H9 (cell line): ENCODE measurements around the gene PPL. TPM values are rescaled to one million over a fixed set of nuclear protein-coding genes. Genes with fewer than 3 reads are reported as not detected.

ENCODE experiments used
- DNase-seq: peaks from one replicate; pipeline ENCODE4 v3.0.0-alpha.2; 2017
- H2AFZ ChIP-seq: one replicate; pipeline ENCODE4 v1.6.1; 2013; ENCODE audit warnings: mild to moderate bottlenecking, low read length, control low read depth, moderate library complexity
- H2AK5ac ChIP-seq: 2 replicates; pipeline ENCODE4 v1.6.1; 2013; ENCODE audit warnings: low read length, control low read depth, mixed read lengths; ENCODE audit not compliant: insufficient read length
- H2BK120ac ChIP-seq: one replicate; pipeline ENCODE4 v1.6.1; 2013; ENCODE audit warnings: low read depth, mild to moderate bottlenecking, low read length, control low read depth, inconsistent platforms; ENCODE audit not compliant: poor library complexity, severe bottlenecking
- H2BK12ac ChIP-seq: 2 replicates; pipeline ENCODE4 v1.6.1; 2013; ENCODE audit warnings: low read length, control low read depth, mixed read lengths, low read depth; ENCODE audit not compliant: insufficient read length
- H2BK15ac ChIP-seq: 2 replicates; pipeline ENCODE4 v1.6.1; 2013; ENCODE audit warnings: low read depth, low read length, control low read depth
- H2BK20ac ChIP-seq: one replicate; pipeline ENCODE4 v1.6.1; 2013; ENCODE audit warnings: low read depth, mild to moderate bottlenecking, low read length, control low read depth, inconsistent platforms; ENCODE audit not compliant: poor library complexity, severe bottlenecking
- H2BK5ac ChIP-seq: 2 replicates; pipeline ENCODE4 v1.6.1; 2013; ENCODE audit warnings: low read length, control low read depth, mixed read lengths; ENCODE audit not compliant: insufficient read length
- H3K14ac ChIP-seq: 2 replicates; pipeline ENCODE4 v1.6.1; 2013; ENCODE audit warnings: low read length, control low read depth; ENCODE audit not compliant: insufficient read depth
- H3K18ac ChIP-seq: 2 replicates; pipeline ENCODE4 v1.6.1; 2013; ENCODE audit warnings: low read depth, mild to moderate bottlenecking, mixed read lengths, low read length, control low read depth; ENCODE audit not compliant: insufficient read length
- H3K23ac ChIP-seq: 2 replicates; pipeline ENCODE4 v1.6.1; 2013; ENCODE audit warnings: low read length, control low read depth, mixed read lengths, low read depth; ENCODE audit not compliant: insufficient read length
- H3K23me2 ChIP-seq: 2 replicates; pipeline ENCODE4 v1.6.1; 2013; ENCODE audit warnings: low read depth, mild to moderate bottlenecking, mixed read lengths, low read length, control low read depth; ENCODE audit not compliant: insufficient read length, poor library complexity, severe bottlenecking
- H3K27ac ChIP-seq: 2 replicates; pipeline ENCODE4 v1.5.1; 2013; ENCODE audit warnings: low read length, control low read depth, mixed read lengths, low read depth; ENCODE audit not compliant: insufficient read length
- H3K27me3 ChIP-seq: 2 replicates; pipeline ENCODE4 v1.6.1; 2013; ENCODE audit warnings: low read length, control low read depth, inconsistent platforms; ENCODE audit not compliant: insufficient read depth
- H3K4ac ChIP-seq: 2 replicates; pipeline ENCODE4 v1.6.1; 2013; ENCODE audit warnings: low read depth, mild to moderate bottlenecking, control low read depth, inconsistent platforms, low read length, moderate library complexity
- H3K4me1 ChIP-seq: 2 replicates; pipeline ENCODE4 v1.6.1; 2013; ENCODE audit warnings: low read length, control low read depth, inconsistent platforms; ENCODE audit not compliant: insufficient read depth
- H3K4me2 ChIP-seq: 2 replicates; pipeline ENCODE4 v1.6.1; 2013; ENCODE audit warnings: low read length, control low read depth, mixed read lengths; ENCODE audit not compliant: insufficient read length, insufficient read depth
- H3K56ac ChIP-seq: 2 replicates; pipeline ENCODE4 v1.6.1; 2013; ENCODE audit warnings: low read depth, mild to moderate bottlenecking, mixed read lengths, low read length, control low read depth; ENCODE audit not compliant: insufficient read length
- H3K79me1 ChIP-seq: 2 replicates; pipeline ENCODE4 v1.6.1; 2013; ENCODE audit warnings: low read depth, mild to moderate bottlenecking, moderate library complexity, low read length, control low read depth, inconsistent platforms; ENCODE audit not compliant: insufficient read depth, poor library complexity, severe bottlenecking
- H3K79me2 ChIP-seq: 2 replicates; pipeline ENCODE4 v1.6.1; 2013; ENCODE audit warnings: low read length, control low read depth, inconsistent platforms; ENCODE audit not compliant: insufficient read depth
- H3K9ac ChIP-seq: 2 replicates; pipeline ENCODE4 v1.6.1; 2013; ENCODE audit warnings: low read length, control low read depth, mixed read lengths; ENCODE audit not compliant: insufficient read length; ENCODE audit errors: extremely low read depth
- H3K9me3 ChIP-seq: one replicate; pipeline ENCODE4 v1.6.1; 2013; ENCODE audit warnings: low read depth, low read length, inconsistent platforms; ENCODE audit not compliant: control insufficient read depth
- H3T11ph ChIP-seq: one replicate; pipeline ENCODE4 v1.6.1; 2013; ENCODE audit warnings: mild to moderate bottlenecking, low read length, control low read depth, inconsistent platforms
- H4K20me1 ChIP-seq: one replicate; pipeline ENCODE4 v1.6.1; 2013; ENCODE audit not compliant: control insufficient read depth, insufficient read length, insufficient read depth
- H4K5ac ChIP-seq: 2 replicates; pipeline ENCODE4 v1.6.1; 2013; ENCODE audit warnings: low read depth, mild to moderate bottlenecking, mixed read lengths, low read length, control low read depth; ENCODE audit not compliant: insufficient read length
- H4K8ac ChIP-seq: replicated peaks from 2 replicates; pipeline ENCODE4 v1.6.1; 2013; ENCODE audit warnings: low read length, control low read depth, mixed read lengths, low read depth; ENCODE audit not compliant: insufficient read length
- H4K91ac ChIP-seq: 2 replicates; pipeline ENCODE4 v1.6.1; 2013; ENCODE audit warnings: low read depth, mild to moderate bottlenecking, moderate library complexity, mixed read lengths, low read length, control low read depth; ENCODE audit not compliant: insufficient read length
- H3K27ac Mint-ChIP-seq, 3 experiments: 2 replicates in 2 of 3; 3 replicates in 1 of 3; pipeline ENCODE4 v1.8.0; 2020 to 2021; ENCODE audit warnings: mixed read lengths in 3 of 3, mild to moderate bottlenecking in 1 of 3, moderate library complexity in 1 of 3
- H3K27me3 Mint-ChIP-seq: 2 replicates; pipeline ENCODE4 v1.8.0; 2021; ENCODE audit warnings: low read depth, mild to moderate bottlenecking, moderate library complexity, mixed read lengths
- H3K36me3 Mint-ChIP-seq, 3 experiments: 2 replicates in 2 of 3; 3 replicates in 1 of 3; pipeline ENCODE4 v1.8.0; 2020 to 2021; ENCODE audit warnings: low read depth in 3 of 3, mixed read lengths in 3 of 3; ENCODE audit not compliant: insufficient read depth in 1 of 3
- H3K4me1 Mint-ChIP-seq, 2 experiments: 2 replicates each; pipeline ENCODE4 v1.8.0; 2020; ENCODE audit warnings: mixed read lengths in 2 of 2
- H3K4me3 Mint-ChIP-seq, 2 experiments: 2 replicates in 1 of 2; 3 replicates in 1 of 2; pipeline ENCODE4 v1.8.0; 2020 to 2021; ENCODE audit warnings: mild to moderate bottlenecking in 2 of 2, mixed read lengths in 2 of 2, moderate library complexity in 1 of 2
- H3K9me3 Mint-ChIP-seq, 2 experiments: 2 replicates in 1 of 2; 3 replicates in 1 of 2; pipeline ENCODE4 v1.8.0; 2020; ENCODE audit warnings: mild to moderate bottlenecking in 2 of 2, mixed read lengths in 2 of 2, moderate library complexity in 1 of 2
- CTCF ChIP-seq: fragments of 200-600 bp; sonication (generic); conservative IDR thresholded peaks from 3 replicates; pipeline ENCODE4 v1.8.0; 2021; ENCODE audit warnings: antibody characterized with exemption, mild to moderate bottlenecking
- WGBS: extraction: QIAGEN DNeasy Blood & Tissue Kit; methylation state at CpG from one replicate; pipeline ENCODE4 v1.1.7; 2013; ENCODE audit warnings: missing lambda C conversion rate, low lambda C conversion rate, mixed read lengths; ENCODE audit not compliant: insufficient read length; ENCODE audit errors: extremely low coverage; 5-methylcytosine and 5-hydroxymethylcytosine counted together
- total RNA-seq: library from RNA; stranded (reverse); gene quantifications from 2 replicates; pipeline ENCODE4 v1.2.1, GENCODE V29; 2021

The PPL gene
- total RNA-seq, 1 experiment from 2014 or later: 29.2 TPM

GRCh38 chr16:4909825-4910224 is 27.1 kb downstream of the PPL start:
- no peak for DNase-seq
- Mint-ChIP-seq H3K27ac (0 out of 7 replicates have a peak overlapping the region, but pooled peaks of 1 of the 3 experiments have one; percentile 22), H3K36me3 (no peaks in the 10 kb centered on the region), H3K4me3 (no peak overlapping the region), H3K4me1 (peaks cover 4 to 9% of the 10 kb centered on the region in 2 experiments), H3K27me3 (no peaks in the 10 kb centered on the region), H3K9me3 (no peaks in the 10 kb centered on the region)
- H3K56ac ChIP-seq: no peak overlapping the region
- H3K9me3 ChIP-seq: no peaks in the 10 kb centered on the region
- H3K18ac ChIP-seq: no peak overlapping the region
- no peaks in the 10 kb centered on the region for H3K79me2 ChIP-seq
- H2BK120ac ChIP-seq: no peak overlapping the region
- no peak overlapping the region for H2BK5ac ChIP-seq
- no peak overlapping the region for H4K8ac ChIP-seq
- H2AFZ ChIP-seq: no peak overlapping the region
- H3K4me2 ChIP-seq: no peak overlapping the region
- no peak overlapping the region for H4K5ac ChIP-seq
- H3K4ac ChIP-seq: no peak overlapping the region
- no peak overlapping the region for H3K14ac ChIP-seq
- no peak overlapping the region for H2BK20ac ChIP-seq
- no peak overlapping the region for H4K91ac ChIP-seq
- no peaks in the 10 kb centered on the region for H3K27me3 ChIP-seq
- H3T11ph ChIP-seq: no peak overlapping the region
- no peaks in the 10 kb centered on the region for H3K4me1 ChIP-seq
- no peak; the same call in 2 of the 3 replicates for TF ChIP-seq CTCF
- H2BK15ac ChIP-seq: no peak overlapping the region
- H3K79me1 ChIP-seq: no peaks in the 10 kb centered on the region
- H3K23ac ChIP-seq: no peak overlapping the region
- H2BK12ac ChIP-seq: no peak overlapping the region
- no peak overlapping the region for H2AK5ac ChIP-seq
- WGBS: no CpG with 5 or more reads among the region's 7 CpGs
- no peaks in the 10 kb centered on the region for H4K20me1 ChIP-seq
- no peak overlapping the region for H3K9ac ChIP-seq
- no peaks in the 10 kb centered on the region for H3K23me2 ChIP-seq
- H3K27ac ChIP-seq: no peak overlapping the region
